ENCODE results near the gene EPS8L2.

EPS8L2 gene

GRCh38 chr11:773425-773824 is 67.4 kb downstream of the EPS8L2 start:
- no peak for DNase-seq

GRCh38 chr11:773830-774229 is 67.8 kb downstream of the EPS8L2 start:
- DNase-seq, result no peak

- no peak for DNase-seq
Observed at GRCh38 chr11:774873-775592, 69.0 kb downstream of the EPS8L2 start.

- DNase-seq, result no peak
Observed at GRCh38 chr11:776263-776560, 70.2 kb downstream of the EPS8L2 start.

GRCh38 chr11:776561-777287 is 70.7 kb downstream of the EPS8L2 start:
- DNase-seq, result no peak
